WI38 (cell line): Measurements from ENCODE around the gene TTYH3.

Experiments
- H3K4me3 ChIP-seq: 2 replicates; pipeline ENCODE4 v1.5.1; 2011; ENCODE audit warnings: low read depth, mild to moderate bottlenecking, control low read depth, low read length
- TF ChIP-seq, protein P1 (sequence below): IDR thresholded peaks from 2 replicates; pipeline ENCODE4 v1.5.1; 2012; ENCODE audit warnings: low read depth, mild to moderate bottlenecking, control low read depth, low read length

The TTYH3 gene

DNA sequence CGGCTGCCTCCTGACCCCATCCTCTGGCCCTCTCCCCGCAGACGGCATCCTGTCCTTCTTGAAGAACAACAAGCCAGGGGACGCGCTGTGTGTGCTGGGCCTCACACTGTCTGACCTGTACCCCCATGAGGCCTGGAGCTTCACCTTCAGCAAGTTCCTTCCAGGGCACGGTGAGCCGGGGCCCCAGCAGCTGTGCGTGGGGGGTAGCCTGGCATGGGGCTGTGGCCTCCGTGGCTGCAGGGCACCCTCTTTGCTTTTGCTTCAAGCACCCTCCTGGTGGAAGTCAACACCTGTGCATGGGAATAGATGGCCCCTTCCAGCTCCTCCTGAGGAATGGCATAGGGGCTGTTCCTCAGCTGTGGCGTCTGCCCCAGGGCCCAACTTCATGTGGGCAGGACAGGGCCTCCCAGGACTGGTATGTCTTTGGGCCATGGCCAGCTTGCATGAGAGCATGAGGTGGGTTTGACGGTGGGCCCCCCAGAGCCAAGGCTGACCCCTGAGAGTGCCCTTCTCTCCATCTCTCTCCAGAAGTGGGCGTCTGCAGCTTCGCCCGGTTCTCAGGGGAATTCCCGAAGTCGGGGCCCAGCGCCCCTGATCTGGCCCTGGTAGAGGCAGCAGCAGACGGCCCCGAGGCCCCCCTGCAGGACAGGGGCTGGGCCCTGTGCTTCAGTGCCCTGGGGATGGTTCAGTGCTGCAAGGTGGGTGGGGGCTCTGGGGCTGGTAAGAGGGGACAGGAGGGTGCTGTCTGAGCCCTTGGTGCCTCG, 76.9 kb downstream of the TTYH3 start:
- TF ChIP-seq, protein P1, sequence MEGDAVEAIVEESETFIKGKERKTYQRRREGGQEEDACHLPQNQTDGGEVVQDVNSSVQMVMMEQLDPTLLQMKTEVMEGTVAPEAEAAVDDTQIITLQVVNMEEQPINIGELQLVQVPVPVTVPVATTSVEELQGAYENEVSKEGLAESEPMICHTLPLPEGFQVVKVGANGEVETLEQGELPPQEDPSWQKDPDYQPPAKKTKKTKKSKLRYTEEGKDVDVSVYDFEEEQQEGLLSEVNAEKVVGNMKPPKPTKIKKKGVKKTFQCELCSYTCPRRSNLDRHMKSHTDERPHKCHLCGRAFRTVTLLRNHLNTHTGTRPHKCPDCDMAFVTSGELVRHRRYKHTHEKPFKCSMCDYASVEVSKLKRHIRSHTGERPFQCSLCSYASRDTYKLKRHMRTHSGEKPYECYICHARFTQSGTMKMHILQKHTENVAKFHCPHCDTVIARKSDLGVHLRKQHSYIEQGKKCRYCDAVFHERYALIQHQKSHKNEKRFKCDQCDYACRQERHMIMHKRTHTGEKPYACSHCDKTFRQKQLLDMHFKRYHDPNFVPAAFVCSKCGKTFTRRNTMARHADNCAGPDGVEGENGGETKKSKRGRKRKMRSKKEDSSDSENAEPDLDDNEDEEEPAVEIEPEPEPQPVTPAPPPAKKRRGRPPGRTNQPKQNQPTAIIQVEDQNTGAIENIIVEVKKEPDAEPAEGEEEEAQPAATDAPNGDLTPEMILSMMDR = no peak
- no peak overlapping the region for H3K4me3 ChIP-seq

DNA sequence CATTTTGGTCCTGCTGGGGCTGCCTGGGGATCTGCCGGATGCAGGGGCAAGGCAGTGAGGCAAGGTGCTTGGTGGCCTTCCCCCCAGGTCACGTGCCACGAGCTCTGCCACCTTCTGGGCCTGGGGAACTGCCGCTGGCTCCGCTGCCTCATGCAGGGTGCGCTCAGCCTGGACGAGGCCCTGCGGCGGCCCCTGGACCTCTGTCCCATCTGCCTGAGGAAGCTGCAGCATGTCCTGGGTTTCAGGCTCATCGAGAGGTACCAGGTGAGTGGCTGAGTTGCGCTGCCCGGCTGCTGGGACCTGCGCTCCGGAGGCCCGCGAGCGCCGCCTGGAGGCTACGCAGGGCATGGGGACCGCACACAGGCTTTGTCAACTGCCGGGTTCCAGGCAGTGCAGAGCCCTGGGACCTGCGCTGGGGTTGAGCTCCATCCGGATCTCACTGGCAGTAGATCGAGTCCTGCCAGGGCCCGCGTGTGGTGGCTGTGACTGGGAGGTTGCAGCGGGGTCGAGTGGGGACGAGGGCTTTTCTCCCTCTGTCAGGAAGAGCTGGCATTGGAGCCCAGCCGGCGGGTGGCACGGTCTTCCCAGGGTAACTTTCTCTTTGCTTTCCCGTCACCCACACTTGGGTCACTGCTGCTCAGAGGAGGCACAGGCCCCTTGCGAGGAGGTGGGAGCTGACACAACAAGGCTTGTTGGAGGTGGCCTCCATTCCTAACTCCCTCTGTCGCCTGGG, 77.9 kb downstream of the TTYH3 start:
- TF ChIP-seq, protein P1 = peak; percentile 97
- no peak overlapping the region for H3K4me3 ChIP-seq

DNA sequence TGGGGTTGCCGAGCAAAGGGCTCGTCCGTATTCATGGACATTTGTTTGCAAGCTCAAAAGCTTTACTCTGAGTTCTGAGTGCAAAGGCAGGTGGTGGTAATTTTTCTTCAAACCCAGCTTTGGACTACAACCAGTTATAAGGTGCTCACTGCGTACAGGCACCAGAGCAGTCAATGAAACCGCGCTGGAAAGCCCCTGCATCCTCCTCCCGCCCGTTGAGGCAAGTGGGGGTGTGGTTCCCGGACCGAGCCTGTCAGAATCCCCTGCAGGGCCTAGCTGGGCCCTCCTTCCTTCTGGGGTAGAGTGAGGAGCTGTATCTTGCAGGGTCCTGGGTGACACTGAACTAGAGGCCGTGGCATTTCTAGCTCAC, 78.5 kb downstream of the TTYH3 start:
- no peak overlapping the region for H3K4me3 ChIP-seq
- TF ChIP-seq, protein P1 = no peak

DNA sequence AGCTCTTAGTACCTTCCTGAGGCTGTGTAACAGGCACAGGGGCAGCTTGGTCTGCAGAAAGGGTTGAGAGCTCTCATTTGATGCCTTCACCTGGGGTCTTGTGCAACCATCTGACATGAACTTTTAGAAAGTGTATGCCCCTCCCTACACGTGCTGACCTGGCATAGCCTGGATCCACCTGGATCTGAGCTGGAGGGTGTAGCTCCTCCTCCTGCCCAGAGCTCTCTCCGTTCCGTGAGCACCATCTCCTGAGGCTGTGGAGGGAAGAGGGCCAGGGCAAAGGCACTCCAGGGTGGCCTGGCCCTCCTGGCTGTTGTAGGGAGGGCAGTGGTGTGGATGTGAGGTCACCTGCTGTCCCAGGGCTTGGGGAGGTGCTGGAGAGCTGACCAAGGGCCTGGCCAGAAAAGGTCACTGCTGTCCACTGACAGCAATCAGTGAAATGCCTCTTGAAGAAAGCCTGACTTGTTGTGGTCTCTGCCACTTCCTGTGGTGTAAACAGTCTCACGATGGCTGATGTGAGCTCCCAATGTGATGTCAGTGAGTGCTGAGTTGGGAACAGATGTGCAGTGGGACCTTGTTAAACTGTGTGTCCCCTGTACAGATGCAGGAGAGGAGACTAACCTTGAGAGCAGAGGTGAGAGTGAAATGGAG, 79.2 kb downstream of the TTYH3 start:
- H3K4me3 ChIP-seq = no peak overlapping the region
- TF ChIP-seq, protein P1 = no peak

DNA sequence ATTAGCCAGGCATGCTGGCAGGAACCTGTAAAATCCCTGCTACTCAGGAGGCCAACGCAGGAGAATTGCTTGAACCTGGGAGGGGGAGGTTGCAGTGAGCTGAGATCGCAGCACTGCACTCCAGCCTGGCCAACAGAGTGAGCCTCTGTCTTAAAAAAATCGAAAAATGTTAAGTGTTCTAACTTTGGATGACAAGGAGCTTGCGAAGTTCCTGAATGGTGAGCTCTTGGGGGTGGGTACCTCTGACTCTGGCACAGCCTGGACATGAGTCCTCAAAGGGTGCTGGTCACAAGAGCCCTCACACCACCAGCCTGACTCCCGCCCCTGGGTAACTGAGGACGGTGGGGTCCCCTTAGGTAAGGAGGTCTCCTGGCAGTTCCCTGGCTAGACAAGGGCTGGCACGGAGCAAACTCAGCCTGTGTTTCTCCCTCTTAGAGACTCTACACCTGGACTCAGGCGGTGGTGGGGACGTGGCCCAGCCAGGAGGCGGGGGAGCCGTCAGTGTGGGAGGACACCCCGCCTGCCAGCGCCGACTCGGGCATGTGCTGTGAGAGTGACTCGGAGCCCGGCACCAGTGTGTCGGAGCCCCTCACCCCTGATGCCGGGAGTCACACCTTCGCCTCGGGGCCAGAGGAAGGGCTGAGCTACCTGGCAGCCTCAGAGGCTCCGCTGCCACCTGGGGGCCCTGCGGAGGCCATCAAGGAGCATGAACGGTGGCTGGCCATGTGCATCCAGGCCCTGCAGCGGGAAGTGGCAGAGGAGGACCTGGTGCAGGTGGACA, 80.3 kb downstream of the TTYH3 start:
- H3K4me3 ChIP-seq = no peak overlapping the region
- TF ChIP-seq, protein P1 = no peak

DNA sequence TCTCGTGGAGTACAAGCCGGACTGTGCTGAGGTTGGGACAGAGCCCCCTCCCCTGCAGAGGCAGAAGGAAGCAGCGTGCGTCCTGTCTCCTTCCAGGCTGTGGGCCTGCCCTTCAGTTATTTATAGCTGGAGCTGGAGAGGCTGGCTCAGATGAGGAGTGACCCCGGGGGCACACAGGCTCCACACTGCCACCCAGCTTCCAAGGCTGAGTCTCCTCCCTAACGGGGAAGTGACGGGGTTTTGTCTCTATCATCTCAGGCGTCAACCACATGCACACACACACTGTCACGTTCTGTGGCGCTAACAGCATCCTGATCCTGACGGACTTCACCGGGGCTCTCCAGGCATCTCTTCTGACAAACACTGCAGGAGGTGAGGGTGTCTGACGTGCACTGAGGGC, 81.6 kb downstream of the TTYH3 start:
- TF ChIP-seq, protein P1 = no peak
- H3K4me3 ChIP-seq = no peak overlapping the region
